Chondrocyte (in vitro differentiated cells): Measurements from ENCODE around the gene IMPDH1. TPM values are rescaled to one million over a fixed set of nuclear protein-coding genes. Genes with fewer than 3 reads are reported as not detected.

Experiments
- DNase-seq: peaks from one replicate; pipeline ENCODE4 v3.0.0; 2021; ENCODE audit warnings: mixed read lengths, low spot score
- H3K27ac Mint-ChIP-seq: one replicate; pipeline ENCODE4 v1.8.0; 2021; ENCODE audit warnings: mild to moderate bottlenecking, moderate library complexity, mixed read lengths; ENCODE audit not compliant: unreplicated experiment
- H3K27me3 Mint-ChIP-seq: 2 replicates; pipeline ENCODE4 v1.8.0; 2021; ENCODE audit warnings: low read depth, mixed read lengths
- H3K36me3 Mint-ChIP-seq: 2 replicates; pipeline ENCODE4 v1.8.0; 2021; ENCODE audit warnings: low read depth, mixed read lengths
- H3K4me1 Mint-ChIP-seq: 2 replicates; pipeline ENCODE4 v1.8.0; 2021; ENCODE audit warnings: low read depth, mild to moderate bottlenecking, mixed read lengths
- H3K4me3 Mint-ChIP-seq: one replicate; pipeline ENCODE4 v1.8.0; 2021; ENCODE audit warnings: mild to moderate bottlenecking, moderate library complexity, mixed read lengths; ENCODE audit not compliant: unreplicated experiment
- H3K9me3 Mint-ChIP-seq: 2 replicates; pipeline ENCODE4 v1.8.0; 2021; ENCODE audit warnings: low read depth, mixed read lengths
- total RNA-seq: library from RNA; stranded (reverse); gene quantifications from 3 replicates; pipeline ENCODE4 v1.2.1, GENCODE V29; 2021
- TF ChIP-seq, protein P1 (sequence below): fragments of 200-600 bp; sonication (generic); IDR thresholded peaks from 2 replicates; pipeline ENCODE4 v1.5.0; 2021; ENCODE audit warnings: antibody characterized with exemption, mild to moderate bottlenecking, moderate library complexity

The IMPDH1 gene
- total RNA-seq, 1 donor from 2014 or later, result 96.9 TPM

DNA sequence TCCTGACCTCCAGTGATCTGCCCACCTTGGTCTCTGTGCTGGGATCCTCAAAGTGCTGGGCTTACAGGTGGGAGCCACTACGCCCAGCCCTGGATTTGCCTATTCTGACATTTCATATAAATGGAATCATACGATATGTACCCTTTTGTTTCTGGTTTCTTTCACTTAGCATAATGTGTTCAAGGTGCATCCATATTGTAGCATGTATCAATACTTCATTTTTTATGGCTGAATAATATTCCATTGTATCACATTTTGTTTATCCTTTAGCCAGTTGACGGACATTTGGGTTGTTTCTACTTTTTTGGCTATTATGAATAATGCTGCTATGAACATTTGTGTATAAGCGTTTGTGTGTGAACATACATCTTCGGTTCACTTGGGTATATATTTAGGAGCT is 41.1 kb upstream of the IMPDH1 start:
- no peaks in the 10 kb centered on the region for H3K9me3 Mint-ChIP-seq
- H3K27me3 Mint-ChIP-seq, result no peaks in the 10 kb centered on the region
- H3K27ac Mint-ChIP-seq, result no peak overlapping the region
- H3K4me3 Mint-ChIP-seq, result no peak overlapping the region
- H3K4me1 Mint-ChIP-seq, result peaks cover 41% of the 10 kb centered on the region
- TF ChIP-seq, protein P1, sequence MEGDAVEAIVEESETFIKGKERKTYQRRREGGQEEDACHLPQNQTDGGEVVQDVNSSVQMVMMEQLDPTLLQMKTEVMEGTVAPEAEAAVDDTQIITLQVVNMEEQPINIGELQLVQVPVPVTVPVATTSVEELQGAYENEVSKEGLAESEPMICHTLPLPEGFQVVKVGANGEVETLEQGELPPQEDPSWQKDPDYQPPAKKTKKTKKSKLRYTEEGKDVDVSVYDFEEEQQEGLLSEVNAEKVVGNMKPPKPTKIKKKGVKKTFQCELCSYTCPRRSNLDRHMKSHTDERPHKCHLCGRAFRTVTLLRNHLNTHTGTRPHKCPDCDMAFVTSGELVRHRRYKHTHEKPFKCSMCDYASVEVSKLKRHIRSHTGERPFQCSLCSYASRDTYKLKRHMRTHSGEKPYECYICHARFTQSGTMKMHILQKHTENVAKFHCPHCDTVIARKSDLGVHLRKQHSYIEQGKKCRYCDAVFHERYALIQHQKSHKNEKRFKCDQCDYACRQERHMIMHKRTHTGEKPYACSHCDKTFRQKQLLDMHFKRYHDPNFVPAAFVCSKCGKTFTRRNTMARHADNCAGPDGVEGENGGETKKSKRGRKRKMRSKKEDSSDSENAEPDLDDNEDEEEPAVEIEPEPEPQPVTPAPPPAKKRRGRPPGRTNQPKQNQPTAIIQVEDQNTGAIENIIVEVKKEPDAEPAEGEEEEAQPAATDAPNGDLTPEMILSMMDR, result no peak
- no peak for DNase-seq
- H3K36me3 Mint-ChIP-seq, result no peaks in the 10 kb centered on the region

DNA sequence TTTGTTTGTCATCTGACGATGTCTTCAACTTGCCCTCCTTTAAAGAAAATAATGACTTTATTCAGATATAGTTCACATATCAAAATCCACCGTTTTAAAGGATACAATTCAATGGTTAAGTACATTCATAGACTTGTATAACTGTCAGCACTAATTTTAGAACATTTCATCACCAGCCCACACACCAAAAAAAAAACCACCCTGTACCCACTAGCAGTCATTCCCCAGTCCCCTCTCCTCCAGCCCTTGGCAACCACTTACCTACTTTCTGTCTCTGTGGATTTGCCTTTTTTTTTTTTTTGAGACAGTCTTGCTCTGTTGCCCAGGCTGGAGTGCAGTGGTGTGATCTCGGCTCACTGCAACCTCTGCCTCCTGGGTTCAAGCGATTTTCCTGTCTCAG is 40.6 kb upstream of the IMPDH1 start:
- peaks cover 42% of the 10 kb centered on the region for H3K4me1 Mint-ChIP-seq
- no peaks in the 10 kb centered on the region for H3K27me3 Mint-ChIP-seq
- no peaks in the 10 kb centered on the region for H3K36me3 Mint-ChIP-seq
- no peaks in the 10 kb centered on the region for H3K9me3 Mint-ChIP-seq
- no peak for DNase-seq
- H3K4me3 Mint-ChIP-seq, result no peak overlapping the region
- TF ChIP-seq, protein P1, result no peak
- H3K27ac Mint-ChIP-seq, result peak overlapping the region; percentile 37

DNA sequence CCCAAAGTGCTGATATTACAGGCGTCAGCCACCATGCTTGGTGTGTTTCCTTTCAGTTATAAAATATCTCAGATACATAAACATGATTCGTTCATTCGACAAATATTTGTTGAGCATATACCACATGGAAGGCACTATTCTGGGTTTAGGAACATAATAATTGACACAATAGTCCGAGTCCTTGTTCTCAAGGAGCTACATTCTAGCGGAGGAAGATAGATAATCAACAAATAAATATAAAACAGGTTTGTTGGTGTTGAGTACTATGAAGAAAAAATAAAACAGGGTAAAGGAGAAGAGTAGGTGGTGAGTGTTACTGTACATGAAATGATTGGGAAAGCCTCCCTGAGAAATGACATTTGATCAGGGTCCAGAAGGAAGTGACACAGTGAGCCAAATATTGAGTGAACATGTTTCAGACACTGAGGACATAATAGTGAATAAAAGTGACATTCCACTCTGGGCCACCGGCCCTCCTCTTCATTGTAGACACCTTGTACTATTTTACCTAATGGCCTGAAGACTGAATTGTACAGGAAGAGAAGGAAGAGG is 39.0 kb upstream of the IMPDH1 start:
- H3K4me3 Mint-ChIP-seq, result no peak overlapping the region
- H3K36me3 Mint-ChIP-seq, result no peaks in the 10 kb centered on the region
- no peak for DNase-seq
- no peak overlapping the region for H3K27ac Mint-ChIP-seq
- TF ChIP-seq, protein P1, result no peak
- peaks cover 26% of the 10 kb centered on the region for H3K4me1 Mint-ChIP-seq
- H3K9me3 Mint-ChIP-seq, result no peaks in the 10 kb centered on the region
- no peaks in the 10 kb centered on the region for H3K27me3 Mint-ChIP-seq

DNA sequence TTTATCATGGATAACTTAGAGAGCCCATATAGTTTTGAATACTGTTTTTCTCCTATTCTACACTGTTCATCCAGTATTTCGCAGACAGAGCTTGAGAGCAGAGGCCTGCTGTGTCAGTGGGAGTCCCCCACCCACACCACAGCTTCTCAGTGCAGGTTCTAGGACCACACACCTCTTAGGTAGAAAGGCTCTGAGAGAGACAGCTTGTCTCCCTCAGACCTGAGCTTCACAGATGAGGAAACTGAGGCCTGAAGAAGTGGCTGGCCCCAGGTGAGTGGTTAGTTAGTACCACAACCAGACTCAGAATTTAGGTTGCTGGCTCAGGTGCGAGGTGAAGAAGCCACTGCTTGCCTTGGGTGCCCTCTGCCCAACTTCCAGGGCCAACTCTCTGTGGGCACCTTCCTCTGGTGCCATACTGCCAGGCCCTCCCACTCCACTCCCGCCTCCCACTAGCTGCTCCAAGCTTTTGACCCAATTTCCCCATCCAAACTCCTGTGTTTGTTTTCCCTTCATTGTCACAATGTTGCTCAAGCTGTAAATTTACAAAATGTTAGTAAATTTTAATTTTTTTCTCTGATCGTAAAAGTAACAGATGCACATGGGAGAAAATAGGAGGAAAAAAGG is 38.3 kb upstream of the IMPDH1 start:
- TF ChIP-seq, protein P1, result no peak

DNA sequence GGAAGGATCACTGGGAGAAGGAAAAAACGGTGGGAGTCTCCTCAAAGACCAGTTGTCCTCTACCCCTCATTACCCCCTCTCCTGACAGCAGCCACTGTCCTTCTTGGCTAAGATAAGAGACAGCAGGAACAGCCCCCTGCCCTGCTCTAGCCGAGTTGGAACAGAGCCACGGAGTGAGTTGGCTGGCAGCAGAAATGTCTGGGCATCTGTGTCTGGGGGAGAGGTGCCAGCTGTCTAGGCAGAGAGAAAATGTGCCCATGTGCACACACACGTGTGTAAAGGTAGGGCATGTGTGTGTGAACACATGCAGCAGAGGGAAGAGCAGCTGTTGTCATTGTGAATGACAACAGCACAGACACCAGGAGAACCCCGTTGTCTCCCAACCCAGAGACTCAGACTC is 36.5 kb upstream of the IMPDH1 start:
- no peak overlapping the region for H3K4me3 Mint-ChIP-seq
- no peak overlapping the region for H3K27ac Mint-ChIP-seq
- no peaks in the 10 kb centered on the region for H3K9me3 Mint-ChIP-seq
- H3K36me3 Mint-ChIP-seq, result no peaks in the 10 kb centered on the region
- TF ChIP-seq, protein P1, result no peak
- H3K27me3 Mint-ChIP-seq, result no peaks in the 10 kb centered on the region
- DNase-seq, result no peak
- peaks cover 23% of the 10 kb centered on the region for H3K4me1 Mint-ChIP-seq

More for the DNA sequence above, 38.3 kb upstream of the IMPDH1 start:
- peaks cover 23% of the 10 kb centered on the region for H3K4me1 Mint-ChIP-seq
- no peak overlapping the region for H3K4me3 Mint-ChIP-seq
- H3K27ac Mint-ChIP-seq, result no peak overlapping the region
- H3K36me3 Mint-ChIP-seq, result no peaks in the 10 kb centered on the region
- no peaks in the 10 kb centered on the region for H3K27me3 Mint-ChIP-seq
- DNase-seq, result no peak
- no peaks in the 10 kb centered on the region for H3K9me3 Mint-ChIP-seq
